Measurements from ENCODE around the gene SLC40A1.

Gene SLC40A1

GRCh38 chr2:189538402-189538801 is 42.2 kb downstream of the SLC40A1 start:
- DNase-seq (ENCODE audit: low read depth), result no peak

- no peak for DNase-seq (ENCODE audit: low read depth)
Observed at GRCh38 chr2:189536830-189537229, 43.8 kb downstream of the SLC40A1 start.

DNA sequence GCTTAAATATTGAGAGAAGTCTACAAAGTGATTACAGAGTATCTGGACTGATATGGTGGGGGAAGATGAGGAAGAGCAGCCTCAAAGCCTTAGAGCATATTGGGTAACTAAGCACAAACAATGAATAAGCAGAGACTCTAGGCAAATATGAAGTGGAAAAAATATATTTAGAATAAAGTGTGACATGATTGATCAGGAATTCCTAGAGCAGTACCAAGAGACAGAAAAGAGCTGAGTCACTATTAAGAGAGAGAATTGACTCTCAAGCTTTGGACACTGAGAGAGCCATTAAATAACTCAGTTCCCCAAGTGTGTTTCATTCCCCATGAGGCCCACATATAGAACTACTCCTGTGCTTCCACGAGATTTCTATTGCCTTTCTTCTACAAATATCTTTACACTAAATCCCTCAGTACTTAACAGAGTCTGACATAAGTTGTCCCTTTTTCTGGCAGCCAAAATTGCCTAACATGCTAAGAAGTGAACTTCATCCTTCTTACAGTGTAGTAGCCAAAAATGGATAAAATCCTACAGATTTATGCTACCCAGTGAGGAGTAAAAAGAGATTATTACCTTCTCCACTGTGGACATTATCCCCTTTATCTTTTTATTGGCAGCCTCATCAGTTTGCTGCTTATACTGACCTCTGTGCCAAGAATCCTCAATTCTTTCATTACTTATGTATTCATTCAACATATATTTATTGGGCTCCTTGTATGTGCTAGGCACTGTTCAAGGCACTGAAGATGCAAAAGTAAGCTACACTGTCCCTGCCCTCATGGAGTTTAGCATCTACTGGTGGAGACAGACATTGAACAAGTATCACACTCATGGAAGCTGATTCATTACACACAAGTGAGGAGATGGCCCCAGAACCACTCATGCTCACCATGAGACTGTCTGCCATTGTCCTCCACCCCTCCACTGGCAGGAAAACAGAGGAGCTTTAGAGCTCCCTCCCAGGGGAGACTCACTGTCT is 45.4 kb downstream of the SLC40A1 start:
- peak; percentile 74 for DNase-seq (ENCODE audit: low read depth)

GRCh38 chr2:189533288-189534035 is 47.1 kb downstream of the SLC40A1 start:
- no peak for DNase-seq (ENCODE audit: low read depth)

DNA sequence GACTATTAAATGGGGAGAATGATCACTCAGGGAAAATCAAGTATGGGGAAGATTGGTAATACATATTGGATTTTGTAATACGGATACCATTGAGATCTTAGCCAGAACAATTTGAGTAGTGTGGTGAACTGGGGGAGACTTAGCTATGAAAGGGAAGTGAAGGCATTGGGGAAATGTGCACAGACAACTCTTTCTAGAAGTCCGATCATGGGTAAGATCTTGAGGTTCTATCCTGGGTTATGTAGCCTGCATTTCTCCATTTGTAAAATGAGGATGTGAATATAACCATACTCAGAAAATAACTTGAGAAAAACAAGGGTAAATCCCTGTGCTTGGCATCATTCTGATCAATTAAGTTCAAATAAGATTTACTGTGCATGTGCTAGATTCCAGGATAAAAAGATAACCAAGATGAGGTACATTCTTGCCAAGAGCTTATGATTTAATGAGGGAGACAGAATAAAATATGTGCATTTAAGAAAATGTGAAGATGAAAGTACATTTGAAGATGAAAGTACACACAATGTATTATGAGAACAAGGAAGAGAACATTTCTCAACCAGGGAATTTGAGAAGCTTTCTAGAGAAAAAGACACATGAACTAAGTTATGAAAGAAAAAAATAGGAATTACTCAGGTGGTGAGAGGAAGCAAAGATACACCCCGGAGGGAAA is 49.5 kb downstream of the SLC40A1 start:
- DNase-seq (ENCODE audit: low read depth), result no peak

GRCh38 chr2:189528617-189529016 is 52.0 kb downstream of the SLC40A1 start:
- no peak for DNase-seq (ENCODE audit: low read depth)

- no peak for DNase-seq (ENCODE audit: low read depth)
Observed at GRCh38 chr2:189527812-189528592, 52.6 kb downstream of the SLC40A1 start.

DNA sequence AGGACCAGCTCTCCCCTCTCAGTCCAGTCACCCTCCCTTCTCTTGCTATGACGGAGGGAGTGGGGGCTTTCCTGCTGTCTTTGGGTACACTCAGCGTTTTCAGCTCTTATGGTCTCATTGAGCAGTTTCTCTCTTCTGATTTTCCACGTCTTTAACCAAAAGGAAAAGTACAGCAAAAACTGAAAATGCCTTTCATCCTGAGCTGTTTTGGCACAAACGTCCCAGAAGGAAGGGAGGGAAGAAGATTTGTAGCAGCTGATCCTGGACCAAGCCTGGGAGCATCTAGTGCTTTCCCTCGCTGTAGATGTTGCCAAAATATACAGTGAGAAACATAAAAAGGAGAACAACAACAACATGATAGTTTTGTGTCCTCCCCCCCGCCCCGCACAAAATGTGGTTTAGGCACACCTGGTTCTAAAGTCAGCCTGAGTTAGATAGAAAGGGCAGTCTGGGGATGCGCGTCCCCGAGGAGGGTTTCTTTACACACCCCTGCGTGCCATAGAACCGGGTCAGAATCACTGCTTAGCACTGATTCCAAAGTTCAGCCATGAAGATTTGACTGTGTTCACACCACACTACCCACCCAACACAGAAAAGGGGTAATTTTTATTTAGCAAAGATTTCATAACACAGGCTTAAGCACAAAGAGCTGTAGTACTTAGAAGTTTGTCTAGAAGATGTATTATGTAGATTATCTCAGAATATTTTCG is 53.4 kb downstream of the SLC40A1 start:
- DNase-seq (ENCODE audit: low read depth), result no peak

DNA sequence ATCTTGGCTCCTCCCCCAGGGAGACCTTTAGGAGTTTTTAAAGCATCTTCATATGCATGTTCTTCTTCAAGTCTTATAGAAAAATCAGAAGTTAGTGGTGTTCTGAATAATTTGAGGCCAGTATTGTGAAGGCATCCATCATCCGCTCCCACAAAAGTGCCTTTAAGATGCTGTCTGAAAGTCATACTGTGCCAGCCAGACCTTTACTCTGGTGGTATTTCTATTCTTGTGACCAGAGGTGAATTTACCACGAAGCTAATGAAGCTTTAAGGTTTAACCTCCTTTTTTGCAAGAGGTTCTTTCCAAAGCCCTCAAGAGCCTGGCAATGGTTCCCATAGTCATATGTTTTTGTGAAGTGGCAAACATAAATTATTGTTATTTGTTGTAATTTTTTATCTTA is 54.3 kb downstream of the SLC40A1 start:
- DNase-seq (ENCODE audit: low read depth), result no peak

DNA sequence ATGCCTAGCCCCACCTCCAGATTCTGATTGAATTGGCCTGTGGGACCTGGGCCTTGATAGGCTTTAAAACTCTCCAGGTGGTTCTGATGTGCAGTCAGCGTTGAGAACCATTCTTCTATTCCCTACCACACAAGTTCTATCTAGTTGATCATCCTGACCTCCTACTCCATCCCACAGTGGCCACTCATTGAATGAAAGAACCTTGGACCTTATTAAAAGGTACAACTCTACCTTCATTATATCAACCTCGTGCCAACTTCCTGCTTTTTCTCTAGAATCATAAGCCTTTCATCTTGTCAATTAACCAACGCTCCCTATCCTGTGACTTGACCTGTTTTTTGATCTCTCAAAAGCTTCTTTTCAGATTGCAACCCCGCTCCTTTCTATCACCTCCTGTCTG is 55.8 kb downstream of the SLC40A1 start:
- no peak for DNase-seq (ENCODE audit: low read depth)

GRCh38 chr2:189522435-189523151 is 58.0 kb downstream of the SLC40A1 start:
- no peak for DNase-seq (ENCODE audit: low read depth)

- DNase-seq (ENCODE audit: low read depth), result no peak
Observed at GRCh38 chr2:189521699-189522434, 58.7 kb downstream of the SLC40A1 start.

GRCh38 chr2:189519631-189520387 is 60.8 kb downstream of the SLC40A1 start:
- no peak for DNase-seq (ENCODE audit: low read depth)

DNA sequence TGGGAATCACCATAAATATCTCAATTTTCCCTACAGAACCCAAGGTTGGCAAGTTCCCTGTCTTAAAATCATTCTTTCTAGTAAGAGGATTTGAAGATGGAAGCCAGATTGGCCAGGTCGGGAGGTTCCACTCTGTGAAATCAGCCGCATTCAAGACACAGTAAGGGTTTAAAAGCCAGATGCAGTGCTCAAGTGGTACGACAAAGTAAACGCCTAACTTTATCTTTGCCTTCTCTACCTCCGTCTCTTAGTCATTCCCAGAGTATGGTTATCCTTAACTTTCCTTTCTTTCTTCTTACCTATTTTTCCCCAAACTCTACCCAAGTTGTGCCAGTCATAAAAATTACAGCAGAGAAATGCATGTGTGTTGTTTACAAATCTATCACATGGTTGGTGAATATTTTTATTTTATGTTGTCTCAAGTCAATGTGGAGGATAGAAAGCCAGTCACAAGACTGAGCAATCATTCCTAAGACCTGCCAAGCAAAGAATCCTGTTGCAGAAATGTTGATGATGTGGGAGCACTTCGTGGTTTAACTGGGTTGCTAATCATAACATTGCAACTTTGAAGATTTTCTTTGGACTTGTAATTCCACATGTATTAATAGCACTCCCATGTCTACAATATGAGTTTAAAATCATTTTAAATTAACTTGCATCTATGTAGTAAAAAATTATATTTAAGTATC is 62.6 kb downstream of the SLC40A1 start:
- peak; percentile 37 for DNase-seq (ENCODE audit: low read depth)

GRCh38 chr2:189516546-189516945 is 64.0 kb downstream of the SLC40A1 start:
- DNase-seq (ENCODE audit: low read depth), result no peak

GRCh38 chr2:189515264-189515663 is 65.3 kb downstream of the SLC40A1 start:
- peak; percentile 46 for DNase-seq (ENCODE audit: low read depth)

- no peak for DNase-seq (ENCODE audit: low read depth)
Observed at GRCh38 chr2:189514104-189514503, 66.5 kb downstream of the SLC40A1 start.

GRCh38 chr2:189512879-189513278 is 67.7 kb downstream of the SLC40A1 start:
- DNase-seq (ENCODE audit: low read depth), result no peak
